Neural cell (in vitro differentiated cells): ENCODE results near the gene TGFBR3. TPM values are rescaled to one million over a fixed set of nuclear protein-coding genes. Genes with fewer than 3 reads are reported as not detected.

Experiments
- H2AFZ ChIP-seq: fragments of 200-600, 300-800 bp; sonication (generic), shearing (Covaris generic); 2 replicates; pipeline ENCODE4 v1.6.0; 2014; ENCODE audit warnings: low read depth, mild to moderate bottlenecking, antibody characterized with exemption, low read length, moderate library complexity
- H3F3A ChIP-seq: fragments of 200-600 bp; shearing (Covaris generic); 2 replicates; pipeline ENCODE4 v1.6.1; 2016; ENCODE audit warnings: mild to moderate bottlenecking, moderate library complexity, mixed read lengths, antibody characterized with exemption, low read length; ENCODE audit not compliant: insufficient read depth, poor library complexity, severe bottlenecking
- H3K27ac ChIP-seq: fragments of 200-600, 300-800 bp; sonication (generic), shearing (Covaris generic); 2 replicates; pipeline ENCODE4 v1.5.1; 2014; ENCODE audit warnings: mild to moderate bottlenecking, low read length, moderate library complexity
- H3K27me3 ChIP-seq: fragments of 300-800, 200-600 bp; sonication (generic), shearing (Covaris generic); 2 replicates; pipeline ENCODE4 v1.6.0; 2014; ENCODE audit warnings: mild to moderate bottlenecking, low read depth, low read length, moderate library complexity; ENCODE audit not compliant: insufficient read depth
- H3K36me3 ChIP-seq: fragments of 300-800, 200-600 bp; sonication (generic), shearing (Covaris generic); 2 replicates; pipeline ENCODE4 v1.5.1; 2014; ENCODE audit warnings: mild to moderate bottlenecking, antibody characterized with exemption, low read length, moderate library complexity; ENCODE audit not compliant: insufficient read depth
- H3K4me2 ChIP-seq: fragments of 300-800, 200-600 bp; sonication (generic), shearing (Covaris generic); 2 replicates; pipeline ENCODE4 v1.6.0; 2014; ENCODE audit warnings: mild to moderate bottlenecking, low read length
- H3K4me3 ChIP-seq: fragments of 300-800, 200-600 bp; sonication (generic), shearing (Covaris generic); 2 replicates; pipeline ENCODE4 v1.5.1; 2014; ENCODE audit warnings: mild to moderate bottlenecking, low read length, moderate library complexity
- H3K79me2 ChIP-seq: fragments of 200-600 bp; shearing (Covaris generic); replicated peaks from 2 replicates; pipeline ENCODE4 v1.6.0; 2014; ENCODE audit warnings: mild to moderate bottlenecking, low read length, moderate library complexity; ENCODE audit not compliant: insufficient read depth
- H3K9ac ChIP-seq: fragments of 300-800, 200-600 bp; sonication (generic), shearing (Covaris generic); 2 replicates; pipeline ENCODE4 v1.6.1; 2016; ENCODE audit warnings: mild to moderate bottlenecking, low read length, mixed read lengths
- H3K9me2 ChIP-seq: fragments of 200-600 bp; shearing (Covaris generic); 2 replicates; pipeline ENCODE4 v1.6.1; 2016; ENCODE audit warnings: mild to moderate bottlenecking, low read length, mixed read lengths; ENCODE audit not compliant: insufficient read depth
- H3K9me3 ChIP-seq: fragments of 200-600, 300-800 bp; sonication (generic), shearing (Covaris generic); 2 replicates; pipeline ENCODE4 v1.6.1; 2016; ENCODE audit warnings: mild to moderate bottlenecking, mixed run types, low read length, moderate library complexity, mixed read lengths
- H4K20me1 ChIP-seq: fragments of 200-600 bp; shearing (Covaris generic); 2 replicates; pipeline ENCODE4 v1.6.1; 2016; ENCODE audit warnings: mild to moderate bottlenecking, mixed run types; ENCODE audit not compliant: insufficient read depth
- EP300 ChIP-seq: fragments of 450-650 bp; conservative IDR thresholded peaks from 2 replicates; pipeline ENCODE4 v1.6.1; 2014; ENCODE audit warnings: antibody characterized with exemption, mild to moderate bottlenecking, moderate library complexity; ENCODE audit not compliant: poor library complexity, severe bottlenecking
- EZH2 ChIP-seq: fragments of 200-600, 300-800 bp; shearing (Covaris generic), sonication (generic); IDR thresholded peaks from 2 replicates; pipeline ENCODE4 v1.6.1; 2014; ENCODE audit warnings: antibody characterized with exemption, low read length, borderline replicate concordance, mild to moderate bottlenecking; ENCODE audit not compliant: insufficient read depth, poor library complexity, severe bottlenecking
- MXI1 ChIP-seq: fragments of 450-650 bp; conservative IDR thresholded peaks from 2 replicates; pipeline ENCODE4 v1.6.1; 2014; ENCODE audit warnings: antibody characterized with exemption, mild to moderate bottlenecking; ENCODE audit not compliant: poor library complexity, severe bottlenecking
- POLR2AphosphoS5 ChIP-seq: IDR thresholded peaks from 2 replicates; pipeline ENCODE4 v1.6.1; 2012
- RAD21 ChIP-seq: fragments of 450-650 bp; conservative IDR thresholded peaks from 2 replicates; pipeline ENCODE4 v1.6.1; 2014; ENCODE audit warnings: antibody characterized with exemption, mild to moderate bottlenecking, moderate library complexity
- REST ChIP-seq: IDR thresholded peaks from 2 replicates; pipeline ENCODE4 v1.6.1; 2012; ENCODE audit warnings: borderline replicate concordance
- SMC3 ChIP-seq: fragments of 450-650 bp; conservative IDR thresholded peaks from 2 replicates; pipeline ENCODE4 v1.6.1; 2014; ENCODE audit warnings: antibody characterized with exemption, mild to moderate bottlenecking, moderate library complexity; ENCODE audit not compliant: poor library complexity
- TAF1 ChIP-seq: IDR thresholded peaks from 2 replicates; pipeline ENCODE4 v1.6.1; 2012; ENCODE audit warnings: low read depth
- polyA plus RNA-seq: library from polyadenylated mRNA; depleted of rRNA; stranded (reverse); fragments of >200 nt; gene quantifications from 2 replicates; pipeline ENCODE4 v1.2.3, GENCODE V29; 2014
- TF ChIP-seq, protein P1 (sequence below): fragments of 450-650 bp; IDR thresholded peaks from 2 replicates; pipeline ENCODE4 v1.5.1; 2014; ENCODE audit warnings: antibody characterized with exemption, mild to moderate bottlenecking, moderate library complexity; ENCODE audit not compliant: poor library complexity, severe bottlenecking

TGFBR3 gene
- polyA plus RNA-seq, 1 donor from 2014 or later, result 0.25 TPM

- no peak for TF ChIP-seq RAD21
- H3K4me3 ChIP-seq, result no peak overlapping the region
- no peaks in the 10 kb centered on the region for H3K27me3 ChIP-seq
- H3K27ac ChIP-seq, result no peak overlapping the region
- H3K9me2 ChIP-seq, result no peaks in the 10 kb centered on the region
- no peak overlapping the region for H3K9ac ChIP-seq
- no peaks in the 10 kb centered on the region for H3K9me3 ChIP-seq
- H3K36me3 ChIP-seq, result no peaks in the 10 kb centered on the region
- H2AFZ ChIP-seq, result no peak overlapping the region
- H4K20me1 ChIP-seq, result no peaks in the 10 kb centered on the region
- no peaks in the 10 kb centered on the region for H3F3A ChIP-seq
- no peak overlapping the region for H3K4me2 ChIP-seq
- no peaks in the 10 kb centered on the region for H3K79me2 ChIP-seq
These were observed 133.6 kb downstream of the TGFBR3 start for GRCh38 chr1:91752324-91752723.

DNA sequence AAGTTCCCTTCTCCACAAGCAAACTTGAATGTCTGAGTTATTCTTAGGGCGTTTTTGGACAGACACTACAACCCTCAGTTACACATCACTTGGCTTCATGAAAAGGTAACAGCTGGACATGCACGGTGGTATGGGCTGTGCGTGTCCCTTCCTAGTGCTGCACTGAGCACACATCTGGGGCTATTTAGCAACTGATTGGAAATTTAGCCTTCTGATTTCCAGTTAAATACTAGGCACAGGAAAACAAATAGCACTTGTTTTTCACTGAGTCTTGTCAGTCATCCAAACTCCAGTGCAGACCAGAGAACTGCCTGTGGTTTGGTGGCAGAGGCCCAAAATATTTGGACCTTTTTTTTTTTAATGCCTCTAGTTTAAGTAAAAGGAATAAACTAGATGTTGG is 134.7 kb downstream of the TGFBR3 start:
- Histone ChIP-seq H3K27ac (no peak overlapping the region), H3K9me3 (no peaks in the 10 kb centered on the region), H3K36me3 (no peaks in the 10 kb centered on the region), H3K79me2 (no peaks in the 10 kb centered on the region), H4K20me1 (no peaks in the 10 kb centered on the region), H3K4me2 (no peak overlapping the region), H2AFZ (no peak overlapping the region), H3K4me3 (no peak overlapping the region), H3F3A (no peaks in the 10 kb centered on the region), H3K9ac (no peak overlapping the region), H3K27me3 (no peaks in the 10 kb centered on the region), H3K9me2 (no peaks in the 10 kb centered on the region)
- TF ChIP-seq MXI1 (no peak), REST (no peak), TAF1 (no peak), EP300 (no peak), EZH2 (no peak), POLR2AphosphoS5 (no peak), RAD21 (no peak), SMC3 (no peak)
- TF ChIP-seq, protein P1, sequence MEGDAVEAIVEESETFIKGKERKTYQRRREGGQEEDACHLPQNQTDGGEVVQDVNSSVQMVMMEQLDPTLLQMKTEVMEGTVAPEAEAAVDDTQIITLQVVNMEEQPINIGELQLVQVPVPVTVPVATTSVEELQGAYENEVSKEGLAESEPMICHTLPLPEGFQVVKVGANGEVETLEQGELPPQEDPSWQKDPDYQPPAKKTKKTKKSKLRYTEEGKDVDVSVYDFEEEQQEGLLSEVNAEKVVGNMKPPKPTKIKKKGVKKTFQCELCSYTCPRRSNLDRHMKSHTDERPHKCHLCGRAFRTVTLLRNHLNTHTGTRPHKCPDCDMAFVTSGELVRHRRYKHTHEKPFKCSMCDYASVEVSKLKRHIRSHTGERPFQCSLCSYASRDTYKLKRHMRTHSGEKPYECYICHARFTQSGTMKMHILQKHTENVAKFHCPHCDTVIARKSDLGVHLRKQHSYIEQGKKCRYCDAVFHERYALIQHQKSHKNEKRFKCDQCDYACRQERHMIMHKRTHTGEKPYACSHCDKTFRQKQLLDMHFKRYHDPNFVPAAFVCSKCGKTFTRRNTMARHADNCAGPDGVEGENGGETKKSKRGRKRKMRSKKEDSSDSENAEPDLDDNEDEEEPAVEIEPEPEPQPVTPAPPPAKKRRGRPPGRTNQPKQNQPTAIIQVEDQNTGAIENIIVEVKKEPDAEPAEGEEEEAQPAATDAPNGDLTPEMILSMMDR, result no peak

DNA sequence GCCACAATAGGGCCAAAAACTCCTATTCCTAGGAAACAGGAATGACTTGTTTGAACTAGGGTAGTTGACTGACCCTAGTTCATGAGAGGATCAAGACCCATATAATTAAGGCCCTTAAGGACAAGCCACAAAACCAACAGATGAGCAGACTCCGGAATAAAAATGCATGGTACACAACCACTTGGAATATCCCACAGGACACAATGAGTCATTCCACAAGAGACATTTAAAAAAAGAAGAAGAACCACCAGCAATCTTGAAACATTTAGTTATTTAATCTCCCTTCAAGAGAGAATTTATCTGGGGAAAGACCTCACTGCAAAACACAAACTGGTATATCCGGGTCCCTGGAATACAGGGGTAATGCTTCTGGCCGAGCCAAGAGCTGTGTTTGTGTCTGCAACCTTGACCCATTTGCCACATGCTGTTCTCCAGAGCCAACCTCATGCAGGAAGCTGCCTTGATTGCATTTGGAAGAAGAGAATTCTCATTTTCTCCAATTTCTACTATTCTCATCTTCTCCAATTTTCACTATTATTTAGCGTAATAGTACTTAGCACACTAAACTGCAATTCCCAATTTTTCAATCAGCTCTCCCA is 135.5 kb downstream of the TGFBR3 start:
- H3K9ac ChIP-seq, result no peak overlapping the region
- H3K4me2 ChIP-seq, result no peak overlapping the region
- no peaks in the 10 kb centered on the region for H3K79me2 ChIP-seq
- peaks cover 3% of the 10 kb centered on the region for H3K9me3 ChIP-seq
- H3F3A ChIP-seq, result no peaks in the 10 kb centered on the region
- no peaks in the 10 kb centered on the region for H3K27me3 ChIP-seq
- no peak overlapping the region for H3K27ac ChIP-seq
- H3K36me3 ChIP-seq, result no peaks in the 10 kb centered on the region
- no peak overlapping the region for H3K4me3 ChIP-seq
- H3K9me2 ChIP-seq, result no peaks in the 10 kb centered on the region
- TF ChIP-seq TAF1, result no peak
- TF ChIP-seq, protein P1, result no peak
- no peak for TF ChIP-seq REST
- no peak for TF ChIP-seq EZH2
- no peak for TF ChIP-seq EP300
- TF ChIP-seq POLR2AphosphoS5, result no peak
- no peak for TF ChIP-seq SMC3
- no peak for TF ChIP-seq RAD21
- H4K20me1 ChIP-seq, result no peaks in the 10 kb centered on the region
- no peak overlapping the region for H2AFZ ChIP-seq
